ENCODE measurements around the gene SPCS3.
A peak's percentile ranks its signal among the peaks of the same experiment; 100 is the strongest.

DNA sequence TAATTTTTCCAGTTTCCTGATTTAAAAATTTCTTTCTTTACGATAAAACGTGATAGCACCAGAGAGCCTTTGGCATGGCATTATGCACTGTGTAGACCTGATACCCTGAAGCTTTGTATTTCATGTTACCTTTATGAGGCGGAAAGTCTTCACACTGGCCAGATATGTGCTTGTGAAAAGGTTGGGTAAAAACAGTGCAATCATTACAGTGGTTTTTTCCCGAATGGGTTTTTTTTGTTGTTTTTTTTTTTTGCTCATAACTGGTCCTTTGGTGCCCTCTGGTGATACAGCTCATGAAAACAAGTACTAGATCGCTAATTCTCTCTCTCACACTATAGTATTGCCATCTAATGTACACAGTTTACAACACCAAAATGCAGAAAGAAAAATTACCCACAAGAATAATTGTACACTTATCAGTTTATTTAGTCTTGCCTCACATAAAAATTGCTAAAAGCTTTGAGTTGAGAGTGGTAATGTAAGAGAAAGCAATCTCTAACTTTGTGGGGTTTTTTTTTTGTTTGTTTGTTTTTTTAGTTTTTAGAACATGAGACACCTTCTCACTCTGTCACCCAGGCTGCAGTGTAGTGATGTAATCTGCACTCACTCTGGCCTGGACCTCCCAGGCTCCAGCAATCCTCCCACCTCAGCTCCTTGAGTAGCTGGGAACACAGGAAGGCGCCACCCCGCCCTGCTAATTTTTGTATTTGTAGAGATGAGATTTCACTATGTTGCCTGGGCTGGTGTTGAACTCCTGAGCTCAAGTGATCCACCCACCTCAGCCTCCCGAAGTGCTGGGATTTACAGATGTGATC lies 21.3 kb downstream of the SPCS3 start:
- TF ChIP-seq EZH2 (IDR thresholded peaks at IDR 0.05; ENCODE audit: borderline replicate concordance, low read depth, low read length, severe bottlenecking) = no peak
- TF ChIP-seq, protein P1, sequence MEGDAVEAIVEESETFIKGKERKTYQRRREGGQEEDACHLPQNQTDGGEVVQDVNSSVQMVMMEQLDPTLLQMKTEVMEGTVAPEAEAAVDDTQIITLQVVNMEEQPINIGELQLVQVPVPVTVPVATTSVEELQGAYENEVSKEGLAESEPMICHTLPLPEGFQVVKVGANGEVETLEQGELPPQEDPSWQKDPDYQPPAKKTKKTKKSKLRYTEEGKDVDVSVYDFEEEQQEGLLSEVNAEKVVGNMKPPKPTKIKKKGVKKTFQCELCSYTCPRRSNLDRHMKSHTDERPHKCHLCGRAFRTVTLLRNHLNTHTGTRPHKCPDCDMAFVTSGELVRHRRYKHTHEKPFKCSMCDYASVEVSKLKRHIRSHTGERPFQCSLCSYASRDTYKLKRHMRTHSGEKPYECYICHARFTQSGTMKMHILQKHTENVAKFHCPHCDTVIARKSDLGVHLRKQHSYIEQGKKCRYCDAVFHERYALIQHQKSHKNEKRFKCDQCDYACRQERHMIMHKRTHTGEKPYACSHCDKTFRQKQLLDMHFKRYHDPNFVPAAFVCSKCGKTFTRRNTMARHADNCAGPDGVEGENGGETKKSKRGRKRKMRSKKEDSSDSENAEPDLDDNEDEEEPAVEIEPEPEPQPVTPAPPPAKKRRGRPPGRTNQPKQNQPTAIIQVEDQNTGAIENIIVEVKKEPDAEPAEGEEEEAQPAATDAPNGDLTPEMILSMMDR (IDR thresholded peaks at IDR 0.05; ENCODE audit: borderline replicate concordance, extremely low read depth, low read length, poor library complexity, severe bottlenecking) = peak; percentile 60

Data from DND-41 (cell line).